Urothelium cell line (cell line): ENCODE data around the gene A2M.

Experiments used
- DNase-seq: peaks from one replicate; pipeline ENCODE4 v3.0.0; 2011; ENCODE audit warnings: low spot score, mixed read lengths
- FAIRE-seq: peaks from 2 replicates; lab custom pipeline; 2011; peaks lifted over from hg19 to GRCh38; lab: Jason Lieb, UNC

The A2M gene

DNA sequence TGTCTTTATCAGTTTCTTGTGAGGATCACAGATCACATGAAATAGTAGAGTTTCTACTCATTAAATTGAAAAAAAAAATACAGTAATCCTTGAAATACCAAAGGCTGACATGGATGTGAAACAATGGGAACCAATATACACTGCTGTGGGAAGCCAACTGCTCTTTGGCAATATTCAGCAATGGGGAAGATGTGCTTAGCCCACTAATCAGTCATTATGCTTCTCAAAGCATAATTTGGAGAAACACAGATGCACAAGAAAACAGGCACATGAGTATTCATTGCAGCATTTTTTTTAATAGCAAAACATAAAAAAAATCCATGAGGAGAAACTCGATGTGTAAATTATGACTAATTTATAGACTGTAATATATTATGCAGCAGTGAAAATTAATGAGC is 40.6 kb downstream of the A2M start:
- FAIRE-seq (no peak), DNase-seq (no peak)

GRCh38 chr12:9074484-9075137 is 41.1 kb downstream of the A2M start:
- DNase-seq (no peak), FAIRE-seq (no peak)

DNA sequence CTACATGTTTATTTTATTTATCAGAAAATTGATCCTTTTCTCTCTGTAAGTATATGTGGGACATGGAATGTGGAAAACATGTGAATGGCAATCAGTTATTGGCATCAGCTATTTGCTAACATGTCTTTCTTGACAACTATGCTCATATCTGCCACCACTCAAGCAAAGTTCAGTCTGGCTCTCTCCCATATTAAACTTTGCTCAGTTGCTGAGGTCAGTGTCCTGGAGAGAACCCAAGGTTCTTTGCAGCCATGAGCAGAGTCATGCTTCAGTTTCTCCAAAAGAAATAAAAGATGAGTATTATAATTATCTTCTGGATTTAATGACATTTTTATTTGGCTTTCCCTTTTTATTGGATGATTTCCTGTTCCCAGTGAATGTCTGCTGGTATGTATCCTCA is 42.6 kb downstream of the A2M start:
- FAIRE-seq (no peak), DNase-seq (no peak)

- peak; percentile 35 for FAIRE-seq
- no peak for DNase-seq
These were observed 43.2 kb downstream of the A2M start for GRCh38 chr12:9072481-9073038.

GRCh38 chr12:9071969-9072368 is 43.8 kb downstream of the A2M start:
- no peak for FAIRE-seq
- DNase-seq: no peak

DNA sequence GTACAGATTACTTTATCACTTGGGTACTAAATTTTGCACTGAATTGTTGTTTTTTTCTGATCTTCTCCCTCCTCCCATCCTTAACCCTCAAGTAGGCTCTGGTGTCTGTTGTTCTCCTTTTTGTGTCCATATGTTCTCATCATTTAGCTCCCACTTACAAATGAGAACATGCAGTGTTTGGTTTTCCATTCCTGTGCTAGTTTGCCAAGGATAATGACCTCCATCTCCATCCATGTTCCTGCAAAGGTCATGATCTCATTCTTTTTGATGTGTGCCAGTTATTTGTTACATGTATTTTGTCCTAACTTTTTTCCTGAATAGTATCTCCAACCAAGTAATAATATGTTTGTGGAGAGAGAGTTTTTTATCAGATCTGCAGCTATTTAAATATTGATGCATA is 44.2 kb downstream of the A2M start:
- FAIRE-seq: no peak
- no peak for DNase-seq

- no peak for FAIRE-seq
- no peak for DNase-seq
These were observed 45.4 kb downstream of the A2M start for GRCh38 chr12:9070351-9070750.

GRCh38 chr12:9068600-9068999 is 47.1 kb downstream of the A2M start:
- FAIRE-seq (no peak), DNase-seq (no peak)

GRCh38 chr12:9068086-9068485 is 47.6 kb downstream of the A2M start:
- DNase-seq: no peak
- no peak for FAIRE-seq

GRCh38 chr12:9066755-9067423 is 48.8 kb downstream of the A2M start:
- no peak for DNase-seq
- peak; percentile 73 for FAIRE-seq

DNA sequence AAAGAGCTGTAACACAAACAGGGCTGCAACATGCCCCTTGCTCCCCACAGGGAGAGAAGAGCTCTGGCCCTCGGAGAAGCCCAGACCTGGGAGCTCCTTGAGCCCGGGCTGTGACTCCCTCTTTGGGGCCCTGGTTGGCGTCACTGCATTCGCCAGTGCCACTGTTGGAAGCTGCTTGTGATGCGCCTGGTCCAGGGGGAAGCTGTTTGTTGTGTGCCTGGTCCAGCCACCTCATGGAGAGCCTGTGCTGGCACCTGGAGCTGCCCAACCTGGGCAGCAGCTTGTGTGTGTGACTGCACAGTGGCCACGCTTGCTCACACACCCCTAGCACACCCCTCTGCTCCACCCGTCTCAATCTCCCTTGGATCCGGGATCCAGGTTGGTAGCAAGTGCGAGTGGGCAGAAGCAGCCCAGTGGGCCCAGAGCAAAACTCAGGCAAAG is 49.5 kb downstream of the A2M start:
- FAIRE-seq (no peak), DNase-seq (no peak)

GRCh38 chr12:9065607-9065856 is 50.2 kb downstream of the A2M start:
- no peak for DNase-seq
- FAIRE-seq: no peak

- peak; percentile 52 for FAIRE-seq
- DNase-seq: peak; percentile 90
These were observed 50.7 kb downstream of the A2M start for GRCh38 chr12:9064815-9065606.

GRCh38 chr12:9064201-9064814 is 51.4 kb downstream of the A2M start:
- peak; percentile 46 for FAIRE-seq
- peak; percentile 82 for DNase-seq

GRCh38 chr12:9052610-9053009 is 63.1 kb downstream of the A2M start:
- DNase-seq (no peak), FAIRE-seq (no peak)

DNA sequence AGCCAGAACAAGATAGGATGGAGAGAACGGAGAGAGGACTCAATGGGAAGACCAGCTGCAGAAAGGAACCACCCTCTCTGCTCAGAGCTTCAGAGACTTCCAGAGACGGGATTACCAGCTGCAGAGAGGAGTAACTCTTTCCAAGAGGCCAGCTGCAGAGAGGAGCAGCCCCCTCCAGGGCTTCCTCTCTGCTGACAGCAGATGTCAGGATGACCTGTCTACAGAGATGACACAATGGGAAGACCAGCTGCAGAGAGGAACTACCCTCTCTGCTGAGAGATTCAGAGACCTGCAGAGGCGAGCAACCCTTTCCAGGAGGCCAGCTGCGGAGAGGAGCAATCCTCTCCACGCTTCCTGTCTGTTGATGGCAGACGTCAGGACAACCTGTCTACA is 64.6 kb downstream of the A2M start:
- DNase-seq: no peak
- no peak for FAIRE-seq

- DNase-seq (no peak), FAIRE-seq (no peak)
These were observed 65.1 kb downstream of the A2M start for GRCh38 chr12:9050521-9051157.

DNA sequence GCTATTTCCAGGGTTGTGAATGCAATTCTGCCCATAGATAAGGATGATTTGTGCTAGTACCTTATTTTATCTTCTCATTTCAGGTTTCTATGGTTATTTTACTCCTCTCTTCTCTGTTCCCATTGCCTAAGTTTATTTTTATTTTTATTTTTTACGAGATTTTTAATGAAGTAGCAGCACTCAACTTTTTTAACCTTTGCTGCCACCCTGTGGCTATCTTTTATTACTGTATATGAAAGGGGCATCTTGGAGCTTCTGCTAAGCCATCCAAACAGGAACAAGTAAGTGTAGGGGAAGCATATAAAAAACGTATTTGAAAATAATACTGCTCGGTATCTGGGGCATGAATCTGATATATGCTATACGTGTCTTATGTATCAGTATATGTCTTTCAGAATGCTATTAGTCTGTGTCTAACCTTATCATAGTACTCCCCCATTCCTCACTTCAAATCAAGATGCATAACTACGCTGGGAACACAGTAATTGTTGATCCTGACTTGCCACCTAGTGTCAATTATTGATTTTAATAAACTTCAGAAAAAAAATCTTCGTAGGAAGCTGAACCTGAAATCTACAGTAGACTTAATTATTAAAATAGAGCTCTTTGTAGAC is 66.1 kb downstream of the A2M start:
- DNase-seq (peak; percentile 53), FAIRE-seq (no peak)

DNA sequence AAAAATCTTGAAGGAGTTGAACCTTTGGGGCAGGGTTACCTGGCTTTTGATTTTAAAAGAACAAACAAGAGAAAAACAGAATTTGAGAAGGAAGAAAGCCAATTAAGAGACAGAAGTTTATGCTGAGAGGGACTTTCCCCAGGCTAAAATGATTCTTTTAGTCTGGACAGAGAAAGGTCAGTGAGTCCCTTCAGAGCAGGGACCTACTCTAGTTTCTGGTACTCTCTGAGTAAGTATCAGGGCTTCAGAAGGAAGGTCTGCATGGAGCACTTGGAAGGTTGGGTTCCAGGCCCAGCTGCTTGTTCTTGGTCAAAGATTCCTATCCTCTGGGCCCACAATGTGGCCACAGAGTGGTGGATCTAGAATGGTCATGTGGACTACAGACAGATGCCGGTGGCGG is 66.8 kb downstream of the A2M start:
- DNase-seq (no peak), FAIRE-seq (no peak)

DNA sequence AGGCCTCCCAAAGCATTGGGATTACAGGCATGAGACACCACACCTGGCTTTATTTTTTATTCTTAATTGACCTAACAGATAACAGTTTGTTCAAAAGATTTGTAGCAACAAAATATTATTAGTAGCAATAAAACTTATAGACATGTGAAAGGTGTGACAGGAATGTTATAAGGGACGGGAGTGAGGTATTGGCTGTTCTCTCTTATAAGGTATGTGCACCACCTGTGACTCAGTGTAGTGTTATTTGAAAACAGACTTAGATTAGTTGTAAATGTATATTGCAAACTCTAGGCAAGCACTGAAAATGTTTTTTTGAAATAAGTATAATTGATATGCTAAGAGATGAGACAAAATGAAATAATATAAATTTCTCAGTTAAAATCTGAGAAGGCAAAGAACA is 68.6 kb downstream of the A2M start:
- DNase-seq (no peak), FAIRE-seq (no peak)

GRCh38 chr12:9043766-9044165 is 72.0 kb downstream of the A2M start:
- FAIRE-seq (no peak), DNase-seq (no peak)
